GM12878 (cell line): ENCODE data around the gene LTK. TPM values are rescaled to one million over a fixed set of nuclear protein-coding genes. Genes with fewer than 3 reads are reported as not detected.

ENCODE experiments used
- BHLHE40 ChIP-seq, 2 experiments: fragments of 450-650 bp in 1 of 2; IDR thresholded peaks; 2 replicates each; pipeline ENCODE4 v1.6.1; 2011 to 2017; ENCODE audit warnings: low read depth in 2 of 2, borderline replicate concordance in 1 of 2, improper control_type of control experiment in 1 of 2, low read length in 1 of 2, mild to moderate bottlenecking in 1 of 2
- CBX5 ChIP-seq: sonication (generic); IDR thresholded peaks from 2 replicates; pipeline ENCODE4 v1.6.1; 2016; ENCODE audit warnings: low read depth, moderate library complexity, mild to moderate bottlenecking, inconsistent platforms
- DPF2 ChIP-seq: fragments of 450-650 bp; IDR thresholded peaks from 2 replicates; pipeline ENCODE4 v1.6.1; 2017; ENCODE audit warnings: mild to moderate bottlenecking
- EP300 ChIP-seq, 2 experiments: fragments of 150-350 bp in 1 of 2; IDR thresholded peaks; 2 replicates each; pipeline ENCODE4 v1.6.1; 2011 to 2012; ENCODE audit warnings: low read depth in 2 of 2, low read length in 2 of 2, borderline replicate concordance in 1 of 2, improper control_type of control experiment in 1 of 2, inconsistent platforms in 1 of 2; ENCODE audit not compliant: control insufficient read depth in 1 of 2
- GATAD2B ChIP-seq: fragments of 450-650 bp; conservative IDR thresholded peaks from 2 replicates; pipeline ENCODE4 v1.6.1; 2017; ENCODE audit warnings: low read depth, mild to moderate bottlenecking, moderate library complexity
- IKZF1 ChIP-seq: fragments of 450-650 bp; conservative IDR thresholded peaks from 2 replicates; pipeline ENCODE4 v1.6.1; 2017; ENCODE audit warnings: antibody characterized with exemption, mild to moderate bottlenecking
- MEF2B ChIP-seq: fragments of 450-650 bp; IDR thresholded peaks from 2 replicates; pipeline ENCODE4 v1.6.1; 2018; ENCODE audit warnings: mild to moderate bottlenecking, moderate library complexity; ENCODE audit not compliant: partially characterized antibody, poor library complexity, severe bottlenecking
- MTA2 ChIP-seq: fragments of 450-650 bp; IDR thresholded peaks from 2 replicates; pipeline ENCODE4 v1.6.1; 2016; ENCODE audit warnings: low read depth, mild to moderate bottlenecking, moderate library complexity
- RELA ChIP-seq: fragments of 450-650 bp; IDR thresholded peaks from 2 replicates; pipeline ENCODE4 v1.8.0; 2014; ENCODE audit warnings: borderline replicate concordance; ENCODE audit not compliant: partially characterized antibody
- SKIL ChIP-seq: fragments of 450-650 bp; IDR thresholded peaks from 2 replicates; pipeline ENCODE4 v1.6.1; 2017; ENCODE audit warnings: mild to moderate bottlenecking, low read depth, inconsistent platforms; ENCODE audit not compliant: poor library complexity, severe bottlenecking
- SMAD5 ChIP-seq: IDR thresholded peaks from 2 replicates; pipeline ENCODE4 v1.6.1; 2016; ENCODE audit warnings: antibody characterized with exemption, low read depth
- SPI1 ChIP-seq: IDR thresholded peaks from 2 replicates; pipeline ENCODE4 v1.6.1; 2011; ENCODE audit warnings: low read depth, mild to moderate bottlenecking, low read length, moderate library complexity, borderline replicate concordance; ENCODE audit not compliant: insufficient read depth
- SREBF1 ChIP-seq: IDR thresholded peaks from 2 replicates; pipeline ENCODE4 v1.6.1; 2012; ENCODE audit warnings: mild to moderate bottlenecking, low read length
- TARDBP ChIP-seq: IDR thresholded peaks from 2 replicates; pipeline ENCODE4 v1.6.1; 2016; ENCODE audit warnings: borderline replicate concordance
- polyA plus RNA-seq, 11 experiments: library from polyadenylated mRNA; depleted of rRNA in 4 of 11; unstranded in 6 of 11; stranded (reverse) in 5 of 11; fragments of >200 nt; fragmentation: Nextera tagmentation in 4 of 11; fragmentation: Illumina TruSeq in 1 of 11; extraction: Ambion mirVana in 4 of 11; extraction: Trizol in 1 of 11; gene quantifications; 1 replicate in 1 of 11; 2 replicates in 10 of 11; pipeline versions ENCODE4 v1.2.1 to v1.2.3, GENCODE V29; 2011 to 2016; ENCODE audit warnings: inconsistent platforms in 2 of 11, missing spikeins in 2 of 11, low read depth in 1 of 11
- total RNA-seq, 4 experiments: library from RNA; depleted of rRNA in 3 of 4; stranded (reverse); fragments of >200 nt in 3 of 4; fragmentation: Illumina TruSeq in 1 of 4; extraction: Trizol in 1 of 4; gene quantifications; 2 replicates each; pipeline versions ENCODE4 v1.2.1 to v1.2.3, GENCODE V29; 2013 to 2021

The LTK gene
- total and polyA plus RNA-seq, 10 of the 15 experiments (the other 5 are each of a cell fraction or from before 2014, with no cell fraction given), result 0.07 to 0.80 (median 0.20) TPM; not detected in 1

- TF ChIP-seq MTA2 (peak; percentile 43; the same call in 1 of the 2 replicates), TARDBP (0 out of 2 replicates have a peak, but pooled peaks have one; percentile 59), IKZF1 (peak; percentile 16; the same call in 1 of the 2 replicates), BHLHE40 (IDR thresholded peaks at IDR 0.05; ENCODE audit: borderline replicate concordance in 1 of 2, low read depth in 2 of 2, low read length in 1 of 2) (peak; percentile 23 to 37; a peak in 1 of 4 replicates), SPI1 (peak; percentile 76), SMAD5 (no peak), CBX5 (0 out of 2 replicates have a peak, but pooled peaks have one; percentile 48), MEF2B (peak; percentile 16), GATAD2B (0 out of 2 replicates have a peak, but pooled peaks have one; percentile 63), RELA (peak; percentile 56), EP300 (IDR thresholded peaks at IDR 0.05; ENCODE audit: borderline replicate concordance in 1 of 2, control insufficient read depth in 1 of 2, low read depth in 2 of 2, low read length in 2 of 2) (0 out of 4 replicates have a peak, but pooled peaks of 1 of the 2 experiments have one; percentile 56), SREBF1 (no peak), SKIL (peak; percentile 43), DPF2 (0 out of 2 replicates have a peak, but pooled peaks have one; percentile 46)
Observed at GRCh38 chr15:41483115-41483514, 30.5 kb downstream of the LTK start (continued).
